AG10803 (cell line): Measurements from ENCODE around the gene GPATCH2L.

Experiments
- DNase-seq: peaks from one replicate; pipeline ENCODE4 v3.0.0; 2010; ENCODE audit warnings: low read depth
- H3K4me3 ChIP-seq: 2 replicates; pipeline ENCODE4 v1.5.1; 2011; ENCODE audit warnings: mild to moderate bottlenecking, low read length, control low read depth
- CTCF ChIP-seq: conservative IDR thresholded peaks from 2 replicates; pipeline ENCODE4 v1.5.1; 2011; ENCODE audit warnings: mild to moderate bottlenecking, low read length, control low read depth, inconsistent platforms

GPATCH2L gene

GRCh38 chr14:76115010-76115422 lies 36.7 kb upstream of the GPATCH2L start:
- TF ChIP-seq CTCF, result peak; percentile 20; the same call in 1 of the 2 replicates
- no peak for DNase-seq
- H3K4me3 ChIP-seq, result no peak overlapping the region

GRCh38 chr14:76117789-76118484 lies 33.8 kb upstream of the GPATCH2L start:
- DNase-seq, result no peak
- no peak overlapping the region for H3K4me3 ChIP-seq
- TF ChIP-seq CTCF, result no peak

GRCh38 chr14:76118594-76118993 lies 33.1 kb upstream of the GPATCH2L start:
- no peak overlapping the region for H3K4me3 ChIP-seq
- DNase-seq, result no peak
- no peak for TF ChIP-seq CTCF

GRCh38 chr14:76121089-76121748 lies 30.5 kb upstream of the GPATCH2L start:
- TF ChIP-seq CTCF, result no peak

GRCh38 chr14:76123426-76124225 lies 28.1 kb upstream of the GPATCH2L start:
- no peak overlapping the region for H3K4me3 ChIP-seq
- DNase-seq, result no peak
- no peak for TF ChIP-seq CTCF

More at GRCh38 chr14:76121089-76121748, 30.5 kb upstream of the GPATCH2L start:
- no peak for DNase-seq
- no peak overlapping the region for H3K4me3 ChIP-seq

- no peak for TF ChIP-seq CTCF
- no peak for DNase-seq
- no peak overlapping the region for H3K4me3 ChIP-seq
Observed at GRCh38 chr14:76125511-76125910, 26.2 kb upstream of the GPATCH2L start.
